ENCODE results near the gene TASL.

TASL gene

DNA sequence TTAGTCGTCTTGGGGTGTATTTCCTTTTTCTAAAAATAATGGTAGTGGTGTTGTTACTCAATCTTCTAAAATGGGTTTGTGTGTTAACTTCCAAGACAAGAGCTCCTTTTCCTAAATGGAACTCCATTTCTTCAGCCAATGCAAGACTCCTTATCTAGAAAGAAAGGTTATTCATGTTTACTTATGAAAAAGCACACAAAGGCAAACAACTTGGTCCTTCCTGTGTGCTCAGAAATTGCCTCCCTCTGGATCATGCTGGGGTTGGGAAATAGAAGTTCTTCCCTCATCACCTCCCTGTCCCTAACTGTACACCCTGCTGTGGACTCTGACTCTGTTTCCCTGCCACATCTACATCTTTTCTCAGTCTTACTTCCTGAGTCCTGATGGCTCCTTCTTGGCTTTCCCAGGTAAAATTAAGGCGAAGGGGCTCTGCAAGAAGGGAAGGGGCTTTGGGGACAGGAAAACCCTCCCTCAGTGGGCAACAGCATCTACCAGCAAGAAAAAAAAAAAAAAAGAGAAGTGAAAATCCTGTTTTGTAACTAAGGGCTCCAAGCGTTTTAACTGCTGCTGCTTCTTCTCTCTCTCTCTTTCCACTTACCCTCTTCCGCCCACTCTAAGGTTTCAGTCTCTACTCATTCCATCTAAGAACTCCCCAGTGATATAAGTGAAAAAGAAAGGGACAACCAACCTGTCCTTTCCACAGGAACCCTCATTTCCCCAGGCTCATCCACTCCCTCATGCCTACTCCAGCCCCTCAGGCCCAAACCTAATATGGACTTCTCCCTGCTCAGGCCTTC, 19.8 kb upstream of the TASL start:
- Histone ChIP-seq H3K79me2 (ENCODE audit: insufficient read depth, low read length) (no peaks in the 10 kb centered on the region), H3K4me1 (ENCODE audit: insufficient read depth, low read length, poor library complexity, severe bottlenecking) (peaks cover 3% of the 10 kb centered on the region), H3K9me2 (replicated peaks; ENCODE audit: low read depth, low read length) (no peaks in the 10 kb centered on the region), H3K27me3 (ENCODE audit: insufficient read depth, low read length, poor library complexity, severe bottlenecking) (no peaks in the 10 kb centered on the region), H3K36me3 (ENCODE audit: insufficient read depth, low read length) (no peaks in the 10 kb centered on the region), H4K20me1 (ENCODE audit: insufficient read depth, low read length, poor library complexity, severe bottlenecking) (no peaks in the 10 kb centered on the region), H2AFZ (ENCODE audit: low read length) (no peak overlapping the region), H3F3A (ENCODE audit: low read depth) (no peaks in the 10 kb centered on the region), H3K4me3 (ENCODE audit: low read length, poor library complexity, severe bottlenecking) (no peak overlapping the region), H3K9me3 (ENCODE audit: insufficient read depth, low read depth, low read length) (no peaks in the 10 kb centered on the region), H3K9ac (ENCODE audit: low read depth, low read length, poor library complexity, severe bottlenecking) (no peak overlapping the region), H3K4me2 (ENCODE audit: low read depth, low read length, poor library complexity, severe bottlenecking) (no peak overlapping the region)
- TF ChIP-seq CTCF (conservative IDR thresholded peaks at IDR 0.05; ENCODE audit: low read length) (no peak), EZH2phosphoT487 (IDR thresholded peaks at IDR 0.05; ENCODE audit: borderline replicate concordance) (no peak)

DNA sequence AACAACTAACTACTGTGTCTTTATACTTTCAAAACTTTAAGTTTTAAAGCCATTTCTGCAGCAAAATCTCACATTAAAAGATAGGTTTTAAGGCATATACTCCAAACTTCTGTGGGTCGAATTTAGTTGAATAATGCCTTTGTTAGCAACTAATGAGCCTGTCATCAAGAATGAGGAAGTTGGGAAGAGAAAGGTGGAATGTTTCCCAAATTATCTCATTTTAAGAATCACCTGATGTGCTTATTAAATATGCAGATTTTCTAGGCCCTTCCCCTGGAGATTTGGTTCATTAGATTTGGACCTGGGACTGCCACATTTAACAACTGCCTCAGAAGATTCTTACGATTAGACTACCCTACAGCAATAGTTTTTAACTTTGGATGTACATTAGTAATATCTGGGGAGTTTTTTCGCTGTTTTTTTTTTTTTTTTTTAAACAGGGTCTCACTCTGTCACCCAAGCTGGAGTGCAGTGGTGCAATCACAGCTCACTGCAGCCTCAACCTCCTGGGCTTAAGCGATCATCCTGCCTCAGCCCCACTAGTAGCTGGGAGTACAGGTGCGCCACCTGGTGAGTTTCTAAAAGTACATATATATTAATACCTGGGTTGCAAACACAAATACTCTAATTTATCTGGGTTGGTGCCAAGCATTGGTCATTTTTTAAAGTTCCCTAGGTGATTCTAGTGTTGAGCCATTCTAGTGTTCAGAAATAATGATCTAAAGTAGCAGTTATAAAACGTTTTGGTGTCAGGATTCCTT, 16.1 kb upstream of the TASL start:
- TF ChIP-seq EZH2phosphoT487 (IDR thresholded peaks at IDR 0.05; ENCODE audit: borderline replicate concordance) (no peak), CTCF (conservative IDR thresholded peaks at IDR 0.05; ENCODE audit: low read length) (peak; percentile 22)
- Histone ChIP-seq H3K27me3 (ENCODE audit: insufficient read depth, low read length, poor library complexity, severe bottlenecking) (no peaks in the 10 kb centered on the region), H3K9me2 (replicated peaks; ENCODE audit: low read depth, low read length) (no peaks in the 10 kb centered on the region), H3F3A (ENCODE audit: low read depth) (no peaks in the 10 kb centered on the region), H3K79me2 (ENCODE audit: insufficient read depth, low read length) (no peaks in the 10 kb centered on the region), H4K20me1 (ENCODE audit: insufficient read depth, low read length, poor library complexity, severe bottlenecking) (no peaks in the 10 kb centered on the region), H3K4me3 (ENCODE audit: low read length, poor library complexity, severe bottlenecking) (no peak overlapping the region), H3K4me1 (ENCODE audit: insufficient read depth, low read length, poor library complexity, severe bottlenecking) (peaks cover 3% of the 10 kb centered on the region), H2AFZ (ENCODE audit: low read length) (no peak overlapping the region; the same call in 1 of the 2 replicates), H3K9ac (ENCODE audit: low read depth, low read length, poor library complexity, severe bottlenecking) (no peak overlapping the region), H3K36me3 (ENCODE audit: insufficient read depth, low read length) (no peaks in the 10 kb centered on the region), H3K9me3 (ENCODE audit: insufficient read depth, low read depth, low read length) (no peaks in the 10 kb centered on the region), H3K4me2 (ENCODE audit: low read depth, low read length, poor library complexity, severe bottlenecking) (no peak overlapping the region)

GRCh38 chrX:30592831-30593230, 15.3 kb upstream of the TASL start:
- H3K4me1 ChIP-seq (ENCODE audit: insufficient read depth, low read length, poor library complexity, severe bottlenecking), result peaks cover 3% of the 10 kb centered on the region

More at GRCh38 chrX:30592831-30593230, 15.3 kb upstream of the TASL start:
- Histone ChIP-seq H3K9me2 (replicated peaks; ENCODE audit: low read depth, low read length) (no peaks in the 10 kb centered on the region), H3K9ac (ENCODE audit: low read depth, low read length, poor library complexity, severe bottlenecking) (no peak overlapping the region), H3K27me3 (ENCODE audit: insufficient read depth, low read length, poor library complexity, severe bottlenecking) (no peaks in the 10 kb centered on the region), H3K36me3 (ENCODE audit: insufficient read depth, low read length) (no peaks in the 10 kb centered on the region), H3K9me3 (ENCODE audit: insufficient read depth, low read depth, low read length) (no peaks in the 10 kb centered on the region), H3K4me3 (ENCODE audit: low read length, poor library complexity, severe bottlenecking) (no peak overlapping the region), H4K20me1 (ENCODE audit: insufficient read depth, low read length, poor library complexity, severe bottlenecking) (no peaks in the 10 kb centered on the region), H3K4me2 (ENCODE audit: low read depth, low read length, poor library complexity, severe bottlenecking) (no peak overlapping the region), H2AFZ (ENCODE audit: low read length) (no peak overlapping the region; the same call in 1 of the 2 replicates), H3F3A (ENCODE audit: low read depth) (no peaks in the 10 kb centered on the region), H3K79me2 (ENCODE audit: insufficient read depth, low read length) (no peaks in the 10 kb centered on the region)
- TF ChIP-seq CTCF (conservative IDR thresholded peaks at IDR 0.05; ENCODE audit: low read length), result no peak
- no peak for TF ChIP-seq EZH2phosphoT487 (IDR thresholded peaks at IDR 0.05; ENCODE audit: borderline replicate concordance)
